Measurements from ENCODE around the gene CCDC12. TPM values are rescaled to one million over a fixed set of nuclear protein-coding genes. Genes with fewer than 3 reads are reported as not detected.

The CCDC12 gene
- total RNA-seq, 1 experiment from 2014 or later = 46.5 TPM

GRCh38 chr3:47003461-47004368 lies 27.2 kb upstream of the CCDC12 start:
- no peaks in the 10 kb centered on the region for H3K9me3 ChIP-seq (ENCODE audit: control insufficient read depth in 1 of 2, insufficient read depth in 1 of 2, low read depth in 1 of 2, low read length in 2 of 2)
- H3K9me2 ChIP-seq (ENCODE audit: insufficient read depth) = no peaks in the 10 kb centered on the region
- no peaks in the 10 kb centered on the region for H3K27me3 ChIP-seq (ENCODE audit: insufficient read depth, low read length)
- RAD21 ChIA-PET (ENCODE audit: low non-redundant PET in 1 of 2, low total read pairs in 2 of 2, uncharacterized antibody in 2 of 2, unreplicated experiment in 2 of 2) = no interaction called here
- no peak overlapping the region for H3K9ac ChIP-seq (ENCODE audit: low read length)
- no peaks in the 10 kb centered on the region for H3K79me2 ChIP-seq (ENCODE audit: insufficient read depth, low read length)
- POLR2A ChIA-PET = no interaction called here
- no TSS peak for BruUV-seq (replicated peaks)
- no peak for ATAC-seq
- CTCF ChIA-PET = interaction anchor here (2.3 kb wide), 1 partner anchor 320 kb away, joined by 9 read pairs; no protein-coding TSS in a partner anchor
- TF ChIP-seq, protein P1, sequence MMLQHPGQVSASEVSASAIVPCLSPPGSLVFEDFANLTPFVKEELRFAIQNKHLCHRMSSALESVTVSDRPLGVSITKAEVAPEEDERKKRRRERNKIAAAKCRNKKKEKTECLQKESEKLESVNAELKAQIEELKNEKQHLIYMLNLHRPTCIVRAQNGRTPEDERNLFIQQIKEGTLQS (IDR thresholded peaks at IDR 0.05) = no peak
- no peak for TF ChIP-seq FOSL1 (IDR thresholded peaks at IDR 0.05; ENCODE audit: low read depth)
- no peak for TF ChIP-seq ELF1 (IDR thresholded peaks at IDR 0.05; ENCODE audit: borderline replicate concordance, low read depth)
- TF ChIP-seq YY1 (IDR thresholded peaks at IDR 0.05; ENCODE audit: extremely low read depth, insufficient replicate concordance, low read depth, low read length) = no peak
- no peak for TF ChIP-seq SP1 (IDR thresholded peaks at IDR 0.05; ENCODE audit: low read depth)
- no peak for TF ChIP-seq SRF (IDR thresholded peaks at IDR 0.05; ENCODE audit: low read depth)
- TF ChIP-seq RAD21 (IDR thresholded peaks at IDR 0.05; ENCODE audit: low read depth) = no peak
- no peak for TF ChIP-seq TCF7L2 (IDR thresholded peaks at IDR 0.05; ENCODE audit: borderline replicate concordance, extremely low read depth, insufficient read depth, insufficient read length)
- no peak for TF ChIP-seq ZNF274 (IDR thresholded peaks at IDR 0.05; ENCODE audit: low read depth, low read length)
- no peaks in the 10 kb centered on the region for H4K20me1 ChIP-seq (ENCODE audit: insufficient read depth)
- H3K4me3 ChIP-seq (replicated peaks in 1 of 2; ENCODE audit: low read depth in 1 of 2, low read length in 2 of 2) = no peak overlapping the region
- peaks cover 5 to 24% of the 10 kb centered on the region in 2 experiments; a peak in 3 of 4 replicates for H3K36me3 ChIP-seq (ENCODE audit: control insufficient read depth in 1 of 2, insufficient read depth in 2 of 2, low read length in 2 of 2)
- H3K27ac ChIP-seq (ENCODE audit: low read depth, low read length) = no peak overlapping the region
- no peak overlapping the region for H3K4me2 ChIP-seq (ENCODE audit: low read length)
- no peak overlapping the region for H2AFZ ChIP-seq (ENCODE audit: low read depth, low read length, poor library complexity, severe bottlenecking)
- intact Hi-C loops (cut with micrococcal nuclease) = no loop called here
- peaks cover 0 to 8% of the 10 kb centered on the region in 2 experiments; a peak in 1 of 4 replicates for H3K4me1 ChIP-seq (ENCODE audit: control insufficient read depth in 1 of 2, insufficient read depth in 2 of 2, low read length in 2 of 2)
- no peak for DNase-seq (ENCODE audit: low read depth, low spot score)
